ENCODE measurements around the gene PRIMA1.

The PRIMA1 gene

GRCh38 chr14:93685121-93685895, 103.0 kb downstream of the PRIMA1 start:
- TF ChIP-seq, protein P1, sequence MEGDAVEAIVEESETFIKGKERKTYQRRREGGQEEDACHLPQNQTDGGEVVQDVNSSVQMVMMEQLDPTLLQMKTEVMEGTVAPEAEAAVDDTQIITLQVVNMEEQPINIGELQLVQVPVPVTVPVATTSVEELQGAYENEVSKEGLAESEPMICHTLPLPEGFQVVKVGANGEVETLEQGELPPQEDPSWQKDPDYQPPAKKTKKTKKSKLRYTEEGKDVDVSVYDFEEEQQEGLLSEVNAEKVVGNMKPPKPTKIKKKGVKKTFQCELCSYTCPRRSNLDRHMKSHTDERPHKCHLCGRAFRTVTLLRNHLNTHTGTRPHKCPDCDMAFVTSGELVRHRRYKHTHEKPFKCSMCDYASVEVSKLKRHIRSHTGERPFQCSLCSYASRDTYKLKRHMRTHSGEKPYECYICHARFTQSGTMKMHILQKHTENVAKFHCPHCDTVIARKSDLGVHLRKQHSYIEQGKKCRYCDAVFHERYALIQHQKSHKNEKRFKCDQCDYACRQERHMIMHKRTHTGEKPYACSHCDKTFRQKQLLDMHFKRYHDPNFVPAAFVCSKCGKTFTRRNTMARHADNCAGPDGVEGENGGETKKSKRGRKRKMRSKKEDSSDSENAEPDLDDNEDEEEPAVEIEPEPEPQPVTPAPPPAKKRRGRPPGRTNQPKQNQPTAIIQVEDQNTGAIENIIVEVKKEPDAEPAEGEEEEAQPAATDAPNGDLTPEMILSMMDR (IDR thresholded peaks at IDR 0.05; ENCODE audit: extremely low read depth, insufficient read depth, missing control alignments) = no peak
- no peak for DNase-seq (ENCODE audit: low spot score)
- in situ Hi-C loops (cut with MboI; ENCODE audit: low pct_unique_long_range_greater_than_20kb, low sequenced_read_pairs, unreplicated experiment) = no loop called here

DNA sequence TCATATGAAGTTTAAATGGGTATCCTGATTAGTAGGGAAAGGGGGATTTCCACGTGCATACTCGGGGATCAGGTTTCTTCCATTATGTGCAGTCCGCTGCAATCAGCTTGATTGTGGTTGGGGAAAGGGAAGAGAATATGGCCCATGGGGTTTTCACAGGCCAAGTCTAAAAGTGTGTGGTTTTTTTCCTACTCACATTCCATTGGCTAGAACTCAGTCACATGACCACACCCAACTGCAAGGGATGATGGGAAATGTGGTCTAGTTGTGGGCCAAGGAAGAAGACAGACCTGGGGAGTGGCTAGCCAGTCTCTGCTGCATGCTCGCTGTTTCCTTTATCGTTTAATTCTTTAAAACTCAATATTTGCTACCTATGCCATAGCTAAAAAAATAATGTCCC, 105.1 kb downstream of the PRIMA1 start:
- TF ChIP-seq, protein P1 (IDR thresholded peaks at IDR 0.05; ENCODE audit: extremely low read depth, insufficient read depth, missing control alignments) = no peak
- in situ Hi-C loops (cut with MboI; ENCODE audit: low pct_unique_long_range_greater_than_20kb, low sequenced_read_pairs, unreplicated experiment) = no loop called here
- DNase-seq (ENCODE audit: low spot score) = no peak

- DNase-seq (ENCODE audit: low spot score) = no peak
- in situ Hi-C loops (cut with MboI; ENCODE audit: low pct_unique_long_range_greater_than_20kb, low sequenced_read_pairs, unreplicated experiment) = no loop called here
- TF ChIP-seq, protein P1 (IDR thresholded peaks at IDR 0.05; ENCODE audit: extremely low read depth, insufficient read depth, missing control alignments) = no peak
Measured at GRCh38 chr14:93682459-93682858, 105.8 kb downstream of the PRIMA1 start.

GRCh38 chr14:93676416-93676958, 111.8 kb downstream of the PRIMA1 start:
- DNase-seq (ENCODE audit: low spot score) = no peak

DNA sequence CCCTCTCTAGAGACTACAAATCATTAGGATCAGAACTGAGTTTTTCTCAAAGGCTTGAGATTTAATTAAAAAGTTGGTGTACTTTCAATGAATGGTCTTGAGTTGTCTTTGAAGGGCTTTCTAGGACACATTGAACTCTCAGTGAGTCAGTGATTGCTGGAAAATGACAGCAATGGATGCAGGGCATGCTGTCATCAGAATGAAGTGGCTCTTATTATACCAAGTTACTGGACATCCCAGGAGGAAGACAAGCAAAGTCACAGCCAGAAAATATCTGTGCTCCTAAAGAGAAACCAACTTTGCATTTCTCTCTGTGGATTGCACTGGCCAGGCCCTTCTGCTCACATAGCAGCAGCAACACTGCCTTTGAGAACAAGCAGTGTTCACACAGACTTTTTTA, 112.6 kb downstream of the PRIMA1 start:
- DNase-seq (ENCODE audit: low spot score) = no peak
- TF ChIP-seq, protein P1 (IDR thresholded peaks at IDR 0.05; ENCODE audit: extremely low read depth, insufficient read depth, missing control alignments) = no peak

More at GRCh38 chr14:93676416-93676958, 111.8 kb downstream of the PRIMA1 start:
- TF ChIP-seq, protein P1 (IDR thresholded peaks at IDR 0.05; ENCODE audit: extremely low read depth, insufficient read depth, missing control alignments) = no peak
- in situ Hi-C loops (cut with MboI; ENCODE audit: low pct_unique_long_range_greater_than_20kb, low sequenced_read_pairs, unreplicated experiment) = no loop called here

GRCh38 chr14:93674343-93674742, 113.9 kb downstream of the PRIMA1 start:
- TF ChIP-seq, protein P1 (IDR thresholded peaks at IDR 0.05; ENCODE audit: extremely low read depth, insufficient read depth, missing control alignments) = no peak
- no peak for DNase-seq (ENCODE audit: low spot score)
- in situ Hi-C loops (cut with MboI; ENCODE audit: low pct_unique_long_range_greater_than_20kb, low sequenced_read_pairs, unreplicated experiment) = no loop called here

More for the DNA sequence above, 112.6 kb downstream of the PRIMA1 start:
- in situ Hi-C loops (cut with MboI; ENCODE audit: low pct_unique_long_range_greater_than_20kb, low sequenced_read_pairs, unreplicated experiment) = no loop called here
